ENCODE data around the gene TCTA.

GRCh38 chr3:49445391-49445790 is 33.2 kb downstream of the TCTA start:
- TF ChIP-seq CTCF (IDR thresholded peaks at IDR 0.05; ENCODE audit: low read depth, low read length, poor library complexity, severe bottlenecking) = no peak
- no peak for TF ChIP-seq EZH2phosphoT487 (IDR thresholded peaks at IDR 0.05; ENCODE audit: borderline replicate concordance, low read length)
